A673 (cell line): ENCODE data around the gene PBX1. TPM values are rescaled to one million over a fixed set of nuclear protein-coding genes. Genes with fewer than 3 reads are reported as not detected.

Source experiments
- BruUV-seq: library from RNA; stranded (reverse); fragments of 400-500 nt; replicated peaks from 2 replicates; lab custom pipeline; 2021; lab: Mats Ljungman, UMichigan
- CTCF ChIA-PET: fragments of 300-600 bp; sonication (Branson Sonifier 250); formaldehyde crosslinking; loops from one replicate; lab custom pipeline; 2022; ENCODE audit warnings: antibody characterized with exemption; lab: Charles Lee
- POLR2A ChIA-PET: fragments of 300-600 bp; sonication (Branson Sonifier 250); formaldehyde crosslinking; loops from one replicate; lab custom pipeline; 2022; ENCODE audit warnings: antibody characterized with exemption; ENCODE audit not compliant: low non-redundant PET; lab: Charles Lee
- DNase-seq: peaks from one replicate; pipeline ENCODE4 v3.0.0-alpha.2; 2015; ENCODE audit warnings: low spot score
- H3K27ac ChIP-seq: fragments of 200-600 bp; sonication (generic); 2 replicates; pipeline ENCODE4 v1.5.1; 2016; ENCODE audit warnings: mixed run types, low read depth, mild to moderate bottlenecking, mixed read lengths, antibody characterized with exemption, low read length; ENCODE audit not compliant: poor library complexity, severe bottlenecking
- H3K27me3 ChIP-seq: fragments of 200-600 bp; sonication (generic); replicated peaks from 2 replicates; pipeline ENCODE4 v1.6.1; 2017; ENCODE audit warnings: mixed run types, low read depth, mild to moderate bottlenecking, mixed read lengths, antibody characterized with exemption, low read length; ENCODE audit not compliant: insufficient read depth, poor library complexity
- H3K36me3 ChIP-seq: fragments of 200-600 bp; sonication (generic); 2 replicates; pipeline ENCODE4 v1.6.1; 2016; ENCODE audit warnings: mixed run types, mild to moderate bottlenecking, mixed read lengths, antibody characterized with exemption, low read length; ENCODE audit not compliant: insufficient read depth, poor library complexity, severe bottlenecking
- H3K4me1 ChIP-seq: fragments of 200-600 bp; sonication (generic); 2 replicates; pipeline ENCODE4 v1.6.1; 2017; ENCODE audit warnings: mixed run types, mild to moderate bottlenecking, mixed read lengths, antibody characterized with exemption, low read length; ENCODE audit not compliant: insufficient read depth, poor library complexity, severe bottlenecking
- H3K4me3 ChIP-seq: fragments of 200-600 bp; sonication (generic); 2 replicates; pipeline ENCODE4 v1.5.1; 2016; ENCODE audit warnings: low read depth, mixed run types, mild to moderate bottlenecking, mixed read lengths, low read length; ENCODE audit not compliant: poor library complexity, severe bottlenecking
- H3K9me3 ChIP-seq: fragments of 200-600 bp; sonication (generic); 2 replicates; pipeline ENCODE4 v1.6.1; 2016; ENCODE audit warnings: mixed run types, low read depth, mild to moderate bottlenecking, mixed read lengths, antibody characterized with exemption, low read length; ENCODE audit not compliant: poor library complexity, severe bottlenecking
- CTCF ChIP-seq: fragments of 300-800, 200-600 bp; sonication (generic); conservative IDR thresholded peaks from 2 replicates; pipeline ENCODE4 v1.5.1; 2017; ENCODE audit warnings: low read depth, mild to moderate bottlenecking, antibody characterized with exemption, low read length, moderate library complexity, mixed read lengths
- EZH2 ChIP-seq: fragments of 200-600 bp; sonication (generic); IDR thresholded peaks from 2 replicates; pipeline ENCODE4 v1.6.1; 2017; ENCODE audit warnings: borderline replicate concordance, low read depth, mild to moderate bottlenecking, mixed read lengths, antibody characterized with exemption, low read length; ENCODE audit not compliant: poor library complexity, severe bottlenecking
- intact Hi-C: fragments of 100-400 bp; cut with micrococcal nuclease; formaldehyde crosslinking; loops from one replicate; pipeline ENCODE4 v1.10.0; 2022; ENCODE audit not compliant: unreplicated experiment
- total RNA-seq: library from RNA; stranded (reverse); gene quantifications from 2 replicates; pipeline ENCODE4 v1.2.3, GENCODE V29; 2021

The PBX1 gene
- total RNA-seq, 1 experiment from 2014 or later: 51.5 TPM

GRCh38 chr1:164628772-164629171, 69.8 kb downstream of the PBX1 start:
- Histone ChIP-seq H3K4me1 (peaks cover 11% of the 10 kb centered on the region), H3K36me3 (no peaks in the 10 kb centered on the region), H3K27me3 (no peaks in the 10 kb centered on the region), H3K27ac (no peak overlapping the region), H3K4me3 (no peak overlapping the region), H3K9me3 (no peaks in the 10 kb centered on the region)
- TF ChIP-seq CTCF: no peak
- no peak for TF ChIP-seq EZH2
- DNase-seq: no peak
- no TSS peak for BruUV-seq
- ChIA-PET CTCF (no interaction called here), POLR2A (no interaction called here)
- intact Hi-C loops: no loop called here

GRCh38 chr1:164629971-164630370, 71.0 kb downstream of the PBX1 start:
- ChIA-PET CTCF (no interaction called here), POLR2A (no interaction called here)
- Histone ChIP-seq H3K36me3 (no peaks in the 10 kb centered on the region), H3K27me3 (no peaks in the 10 kb centered on the region), H3K4me1 (peaks cover 16% of the 10 kb centered on the region), H3K9me3 (no peaks in the 10 kb centered on the region), H3K4me3 (no peak overlapping the region), H3K27ac (no peak overlapping the region)
- TF ChIP-seq CTCF (no peak), EZH2 (no peak)
- DNase-seq: no peak
- intact Hi-C loops: no loop called here
- no TSS peak for BruUV-seq

- Histone ChIP-seq H3K4me3 (no peak overlapping the region), H3K9me3 (no peaks in the 10 kb centered on the region), H3K27ac (no peak overlapping the region), H3K27me3 (no peaks in the 10 kb centered on the region), H3K36me3 (no peaks in the 10 kb centered on the region), H3K4me1 (peaks cover 24% of the 10 kb centered on the region)
- no TSS peak for BruUV-seq
- ChIA-PET POLR2A (interaction anchor here (0.7 kb wide), 1 partner anchor 273 kb away, joined by 3 read pairs; no protein-coding TSS in a partner anchor), CTCF (interaction anchor here (0.7 kb wide), 1 partner anchor 40 kb away, joined by 4 read pairs; no protein-coding TSS in a partner anchor)
- intact Hi-C loops: no loop called here
- no peak for DNase-seq
- TF ChIP-seq EZH2 (no peak), CTCF (no peak)
Measured at GRCh38 chr1:164630626-164631396, 71.8 kb downstream of the PBX1 start.
